Measurements from ENCODE around the gene GPR137C.

The GPR137C gene

GRCh38 chr14:52618602-52619001 lies 66.0 kb downstream of the GPR137C start:
- Histone ChIP-seq H2BK12ac (ENCODE audit: low read length) (no peak overlapping the region), H3K9me3 (ENCODE audit: insufficient read depth, low read depth, low read length) (no peaks in the 10 kb centered on the region), H3K4ac (ENCODE audit: low read depth, low read length) (no peak overlapping the region), H3K4me3 (ENCODE audit: low read depth, low read length) (no peak overlapping the region), H4K12ac (ENCODE audit: low read depth, low read length) (no peak overlapping the region), H4K8ac (ENCODE audit: low read depth, low read length) (no peak overlapping the region), H3K27me3 (ENCODE audit: insufficient read depth, low read length) (no peaks in the 10 kb centered on the region), H3K14ac (ENCODE audit: low read length) (no peak overlapping the region), H3K18ac (ENCODE audit: low read length) (no peak overlapping the region), H3K79me1 (ENCODE audit: low read length) (no peaks in the 10 kb centered on the region), H3K23ac (ENCODE audit: low read length) (no peak overlapping the region), H4K91ac (ENCODE audit: low read depth, low read length) (no peak overlapping the region), H3K36me3 (ENCODE audit: control insufficient read depth in 1 of 2, insufficient read depth in 2 of 2, low read length in 2 of 2) (no peaks in the 10 kb centered on the region), H2BK120ac (ENCODE audit: insufficient read depth, low read length, poor library complexity) (no peak overlapping the region), H2AK5ac (ENCODE audit: low read length) (no peak overlapping the region), H2AFZ (ENCODE audit: insufficient read depth, low read length, poor library complexity) (no peak overlapping the region), H2BK5ac (ENCODE audit: low read depth, low read length, poor library complexity) (no peak overlapping the region), H3K79me2 (ENCODE audit: control insufficient read depth, insufficient read depth, low read length, poor library complexity) (no peaks in the 10 kb centered on the region), H3K4me2 (ENCODE audit: low read length) (no peak overlapping the region), H3K4me1 (ENCODE audit: control insufficient read depth in 1 of 2, insufficient read depth in 2 of 2, low read length in 2 of 2) (no peaks in the 10 kb centered on the region), H3K27ac (ENCODE audit: low read depth, low read length) (no peak overlapping the region), H3K9ac (ENCODE audit: low read length) (no peak overlapping the region)
- no peak for DNase-seq
- no CpG with 5 or more reads among the region's 3 CpGs for WGBS (ENCODE audit: extremely low coverage, insufficient coverage, insufficient read length)

GRCh38 chr14:52619687-52620086 lies 67.1 kb downstream of the GPR137C start:
- Histone ChIP-seq H3K79me1 (ENCODE audit: low read length) (no peaks in the 10 kb centered on the region), H4K91ac (ENCODE audit: low read depth, low read length) (no peak overlapping the region), H2AFZ (ENCODE audit: insufficient read depth, low read length, poor library complexity) (no peak overlapping the region), H3K4me2 (ENCODE audit: low read length) (no peak overlapping the region), H2BK5ac (ENCODE audit: low read depth, low read length, poor library complexity) (no peak overlapping the region), H3K14ac (ENCODE audit: low read length) (no peak overlapping the region), H4K12ac (ENCODE audit: low read depth, low read length) (no peak overlapping the region), H4K8ac (ENCODE audit: low read depth, low read length) (no peak overlapping the region), H3K9me3 (ENCODE audit: insufficient read depth, low read depth, low read length) (no peaks in the 10 kb centered on the region), H3K27me3 (ENCODE audit: insufficient read depth, low read length) (no peaks in the 10 kb centered on the region), H3K18ac (ENCODE audit: low read length) (no peak overlapping the region), H3K4ac (ENCODE audit: low read depth, low read length) (no peak overlapping the region), H3K4me1 (ENCODE audit: control insufficient read depth in 1 of 2, insufficient read depth in 2 of 2, low read length in 2 of 2) (no peaks in the 10 kb centered on the region), H2BK120ac (ENCODE audit: insufficient read depth, low read length, poor library complexity) (no peak overlapping the region), H2BK12ac (ENCODE audit: low read length) (no peak overlapping the region), H3K9ac (ENCODE audit: low read length) (no peak overlapping the region), H3K36me3 (ENCODE audit: control insufficient read depth in 1 of 2, insufficient read depth in 2 of 2, low read length in 2 of 2) (no peaks in the 10 kb centered on the region), H3K23ac (ENCODE audit: low read length) (no peak overlapping the region), H2AK5ac (ENCODE audit: low read length) (no peak overlapping the region), H3K27ac (ENCODE audit: low read depth, low read length) (no peak overlapping the region), H3K4me3 (ENCODE audit: low read depth, low read length) (no peak overlapping the region), H3K79me2 (ENCODE audit: control insufficient read depth, insufficient read depth, low read length, poor library complexity) (no peaks in the 10 kb centered on the region)
- no CpG with 5 or more reads among the region's 1 CpG for WGBS (ENCODE audit: extremely low coverage, insufficient coverage, insufficient read length)
- DNase-seq = no peak

GRCh38 chr14:52640137-52640536 lies 87.5 kb downstream of the GPR137C start:
- Histone ChIP-seq H3K4ac (ENCODE audit: low read depth, low read length) (no peak overlapping the region), H2AK5ac (ENCODE audit: low read length) (no peak overlapping the region), H4K8ac (ENCODE audit: low read depth, low read length) (no peak overlapping the region), H4K12ac (ENCODE audit: low read depth, low read length) (no peak overlapping the region), H3K79me2 (ENCODE audit: control insufficient read depth, insufficient read depth, low read length, poor library complexity) (no peaks in the 10 kb centered on the region), H3K79me1 (ENCODE audit: low read length) (no peaks in the 10 kb centered on the region), H3K4me1 (ENCODE audit: control insufficient read depth in 1 of 2, insufficient read depth in 2 of 2, low read length in 2 of 2) (no peaks in the 10 kb centered on the region), H2BK5ac (ENCODE audit: low read depth, low read length, poor library complexity) (no peak overlapping the region), H3K9me3 (ENCODE audit: insufficient read depth, low read depth, low read length) (peaks cover 1% of the 10 kb centered on the region), H3K18ac (ENCODE audit: low read length) (no peak overlapping the region), H4K91ac (ENCODE audit: low read depth, low read length) (no peak overlapping the region), H2AFZ (ENCODE audit: insufficient read depth, low read length, poor library complexity) (no peak overlapping the region), H3K4me2 (ENCODE audit: low read length) (no peak overlapping the region), H3K27me3 (ENCODE audit: insufficient read depth, low read length) (no peaks in the 10 kb centered on the region), H2BK12ac (ENCODE audit: low read length) (no peak overlapping the region), H3K4me3 (ENCODE audit: low read depth, low read length) (no peak overlapping the region), H2BK120ac (ENCODE audit: insufficient read depth, low read length, poor library complexity) (no peak overlapping the region), H3K27ac (ENCODE audit: low read depth, low read length) (no peak overlapping the region), H3K9ac (ENCODE audit: low read length) (peak overlapping the region; percentile 10), H3K23ac (ENCODE audit: low read length) (no peak overlapping the region), H3K36me3 (ENCODE audit: control insufficient read depth in 1 of 2, insufficient read depth in 2 of 2, low read length in 2 of 2) (peaks cover 3 to 4% of the 10 kb centered on the region in 2 experiments), H3K14ac (ENCODE audit: low read length) (no peak overlapping the region)
- DNase-seq = no peak
- WGBS (ENCODE audit: extremely low coverage, insufficient coverage, insufficient read length) = no CpG with 5 or more reads among the region's 4 CpGs

- no CpG with 5 or more reads among the region's 1 CpG for WGBS (ENCODE audit: extremely low coverage, insufficient coverage, insufficient read length)
- no peak overlapping the region for H3K4ac ChIP-seq (ENCODE audit: low read depth, low read length)
- H3K79me2 ChIP-seq (ENCODE audit: control insufficient read depth, insufficient read depth, low read length, poor library complexity) = no peaks in the 10 kb centered on the region
- no peak overlapping the region for H2BK5ac ChIP-seq (ENCODE audit: low read depth, low read length, poor library complexity)
- H3K18ac ChIP-seq (ENCODE audit: low read length) = no peak overlapping the region
- no peak overlapping the region for H2BK120ac ChIP-seq (ENCODE audit: insufficient read depth, low read length, poor library complexity)
- no peak overlapping the region for H3K9ac ChIP-seq (ENCODE audit: low read length)
- no peak overlapping the region for H4K12ac ChIP-seq (ENCODE audit: low read depth, low read length)
- H4K8ac ChIP-seq (ENCODE audit: low read depth, low read length) = no peak overlapping the region
- no peak overlapping the region for H2AFZ ChIP-seq (ENCODE audit: insufficient read depth, low read length, poor library complexity)
- H3K79me1 ChIP-seq (ENCODE audit: low read length) = no peaks in the 10 kb centered on the region
- H3K27ac ChIP-seq (ENCODE audit: low read depth, low read length) = no peak overlapping the region
- H3K4me1 ChIP-seq (ENCODE audit: control insufficient read depth in 1 of 2, insufficient read depth in 2 of 2, low read length in 2 of 2) = no peaks in the 10 kb centered on the region
- peaks cover 6 to 7% of the 10 kb centered on the region in 2 experiments for H3K36me3 ChIP-seq (ENCODE audit: control insufficient read depth in 1 of 2, insufficient read depth in 2 of 2, low read length in 2 of 2)
- no peak for DNase-seq
- no peak overlapping the region for H2BK12ac ChIP-seq (ENCODE audit: low read length)
- no peak overlapping the region for H3K4me3 ChIP-seq (ENCODE audit: low read depth, low read length)
- no peak overlapping the region for H3K4me2 ChIP-seq (ENCODE audit: low read length)
- H3K27me3 ChIP-seq (ENCODE audit: insufficient read depth, low read length) = no peaks in the 10 kb centered on the region
- no peak overlapping the region for H3K14ac ChIP-seq (ENCODE audit: low read length)
- no peak overlapping the region for H3K23ac ChIP-seq (ENCODE audit: low read length)
- H2AK5ac ChIP-seq (ENCODE audit: low read length) = no peak overlapping the region
- H4K91ac ChIP-seq (ENCODE audit: low read depth, low read length) = no peak overlapping the region
- peaks cover 1% of the 10 kb centered on the region for H3K9me3 ChIP-seq (ENCODE audit: insufficient read depth, low read depth, low read length)
Observed at GRCh38 chr14:52641745-52642144, 89.1 kb downstream of the GPR137C start.
